Medulla oblongata (tissue), 1 donor: Measurements from ENCODE around the gene MEGF6.

Experiments used
- DNase-seq: peaks from one replicate; pipeline ENCODE4 v3.0.0-alpha.2; 2015; ENCODE audit errors: extremely low spot score

The MEGF6 gene

GRCh38 chr1:3441880-3442279, 169.4 kb downstream of the MEGF6 start:
- DNase-seq = no peak

- DNase-seq = peak; percentile 92
Observed at GRCh38 chr1:3441410-3441847, 169.9 kb downstream of the MEGF6 start.

GRCh38 chr1:3440711-3441409, 170.4 kb downstream of the MEGF6 start:
- DNase-seq = peak; percentile 25

GRCh38 chr1:3440300-3440681, 171.0 kb downstream of the MEGF6 start:
- DNase-seq = no peak
